Mucosa of descending colon (tissue), 3 donors: ENCODE data around the gene DLGAP1. TPM values are rescaled to one million over a fixed set of nuclear protein-coding genes. Genes with fewer than 3 reads are reported as not detected.

ENCODE experiments used
- ATAC-seq: fragments of 200-7000 bp; cut with Tn5 transposase; one replicate; pipeline ENCODE4 v1.9.1; 2020; ENCODE audit warnings: mild to moderate bottlenecking, moderate library complexity
- DNase-seq, 3 donors: peaks; one replicate each; pipeline ENCODE4 v3.0.0-alpha.2; 2020
- H3K36me3 ChIP-seq: fragments of 200-600 bp; one replicate; pipeline ENCODE4 v1.8.0; 2021; ENCODE audit warnings: low read depth, mild to moderate bottlenecking
- H3K4me1 ChIP-seq: fragments of 200-600 bp; one replicate; pipeline ENCODE4 v1.8.0; 2021; ENCODE audit warnings: low read depth, mild to moderate bottlenecking
- H3K4me3 ChIP-seq: fragments of 200-600 bp; one replicate; pipeline ENCODE4 v1.8.0; 2021; ENCODE audit warnings: mild to moderate bottlenecking
- H3K9me3 ChIP-seq: fragments of 200-600 bp; one replicate; pipeline ENCODE4 v1.8.0; 2021; ENCODE audit warnings: mild to moderate bottlenecking
- intact Hi-C, 2 donors: fragments of 100-400 bp; cut with DNase I in 1 of 2; cut with micrococcal nuclease in 1 of 2; formaldehyde crosslinking; loops; one replicate each; pipeline versions ENCODE4 v1.11.0 to v1.11.1; 2022; cut with DNase I, micrococcal nuclease
- total RNA-seq, 3 donors: library from RNA; stranded (reverse); fragmentation: NEBNext Ultra II Directional in 2 of 3; extraction: Animal tissue kit (Norgen Biotek cat#: 25700) in 2 of 3; gene quantifications; one replicate each; pipeline versions ENCODE4 v1.2.1 to v1.2.4, GENCODE V29; 2021 to 2023
- TF ChIP-seq, protein P1 (sequence below): fragments of 200-600 bp; IDR thresholded peaks from one replicate; pipeline ENCODE4 v1.8.0; 2022; ENCODE audit warnings: antibody characterized with exemption, mild to moderate bottlenecking
- donor health status: DM: no; HTN: no; CAD: no; lungs with moderate emphysema.
- donor health status: DM: no; HTN: no; CAD: no.
- donor health status: DM: no; HTN: yes; CAD: no.

The DLGAP1 gene
- total RNA-seq, 3 donors from 2014 or later = 0.46 to 6.8 (median 4.1) TPM

DNA sequence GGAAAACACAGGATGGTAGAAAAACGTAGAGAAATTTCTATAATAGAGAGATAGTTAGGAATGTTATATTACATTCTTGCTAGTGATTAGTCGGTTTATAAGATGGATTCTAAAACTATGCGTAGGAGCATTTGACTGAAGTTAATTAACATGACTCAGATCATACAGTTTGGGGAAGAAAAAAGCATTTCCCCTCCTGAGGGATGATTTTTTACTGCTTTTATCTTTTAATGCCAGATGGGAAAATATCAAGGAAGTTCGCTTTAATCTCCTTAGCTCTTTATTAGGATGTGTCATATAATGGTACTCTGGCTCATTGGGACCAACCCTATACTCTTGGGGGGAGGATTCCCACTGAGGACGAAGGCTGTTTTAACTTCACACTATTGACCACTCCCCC lies 503.1 kb downstream of the DLGAP1 start:
- TF ChIP-seq, protein P1, sequence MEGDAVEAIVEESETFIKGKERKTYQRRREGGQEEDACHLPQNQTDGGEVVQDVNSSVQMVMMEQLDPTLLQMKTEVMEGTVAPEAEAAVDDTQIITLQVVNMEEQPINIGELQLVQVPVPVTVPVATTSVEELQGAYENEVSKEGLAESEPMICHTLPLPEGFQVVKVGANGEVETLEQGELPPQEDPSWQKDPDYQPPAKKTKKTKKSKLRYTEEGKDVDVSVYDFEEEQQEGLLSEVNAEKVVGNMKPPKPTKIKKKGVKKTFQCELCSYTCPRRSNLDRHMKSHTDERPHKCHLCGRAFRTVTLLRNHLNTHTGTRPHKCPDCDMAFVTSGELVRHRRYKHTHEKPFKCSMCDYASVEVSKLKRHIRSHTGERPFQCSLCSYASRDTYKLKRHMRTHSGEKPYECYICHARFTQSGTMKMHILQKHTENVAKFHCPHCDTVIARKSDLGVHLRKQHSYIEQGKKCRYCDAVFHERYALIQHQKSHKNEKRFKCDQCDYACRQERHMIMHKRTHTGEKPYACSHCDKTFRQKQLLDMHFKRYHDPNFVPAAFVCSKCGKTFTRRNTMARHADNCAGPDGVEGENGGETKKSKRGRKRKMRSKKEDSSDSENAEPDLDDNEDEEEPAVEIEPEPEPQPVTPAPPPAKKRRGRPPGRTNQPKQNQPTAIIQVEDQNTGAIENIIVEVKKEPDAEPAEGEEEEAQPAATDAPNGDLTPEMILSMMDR = no peak
- Histone ChIP-seq H3K4me3 (no peak overlapping the region), H3K4me1 (no peaks in the 10 kb centered on the region), H3K36me3 (no peaks in the 10 kb centered on the region), H3K9me3 (no peaks in the 10 kb centered on the region)
- intact Hi-C loops = no loop called here
- ATAC-seq = no peak
- no peak for DNase-seq

DNA sequence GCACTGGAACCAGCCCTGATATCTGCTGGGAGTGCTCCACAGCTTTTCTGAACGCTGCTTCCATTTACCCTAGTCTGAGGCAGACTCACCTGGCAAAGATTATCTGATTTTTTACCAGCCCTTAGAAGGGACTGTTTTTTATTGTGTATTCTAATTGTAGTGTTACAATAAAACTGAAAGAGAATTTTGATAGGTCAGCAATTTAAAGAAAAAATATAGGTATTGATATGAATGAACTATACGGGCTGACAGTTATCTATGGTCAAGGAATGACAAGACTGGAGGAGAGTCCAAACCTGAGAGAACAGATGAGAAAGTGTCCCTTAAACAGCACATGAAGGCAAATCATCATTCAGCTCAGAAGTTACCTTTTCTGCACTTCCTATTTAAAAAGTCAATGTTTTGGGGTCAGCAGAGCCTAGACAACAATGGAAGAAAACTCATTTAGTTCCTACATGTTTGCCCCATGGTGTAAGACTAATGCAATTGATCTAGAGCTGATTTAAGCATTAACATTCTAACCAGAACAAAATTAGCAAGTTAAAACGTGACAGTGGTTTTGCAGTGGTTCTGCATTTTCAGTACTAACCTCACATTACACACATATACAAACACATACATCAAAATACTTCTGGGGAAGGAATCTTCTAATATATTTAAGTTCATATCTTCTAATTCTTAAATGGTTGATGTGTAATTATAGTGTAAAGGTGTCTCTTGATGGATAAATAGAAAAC lies 504.3 kb downstream of the DLGAP1 start:
- Histone ChIP-seq H3K4me3 (no peak overlapping the region), H3K9me3 (no peaks in the 10 kb centered on the region), H3K4me1 (no peaks in the 10 kb centered on the region), H3K36me3 (no peaks in the 10 kb centered on the region)
- intact Hi-C loops = no loop called here
- TF ChIP-seq, protein P1 = no peak
- DNase-seq (no peak), ATAC-seq (no peak)

DNA sequence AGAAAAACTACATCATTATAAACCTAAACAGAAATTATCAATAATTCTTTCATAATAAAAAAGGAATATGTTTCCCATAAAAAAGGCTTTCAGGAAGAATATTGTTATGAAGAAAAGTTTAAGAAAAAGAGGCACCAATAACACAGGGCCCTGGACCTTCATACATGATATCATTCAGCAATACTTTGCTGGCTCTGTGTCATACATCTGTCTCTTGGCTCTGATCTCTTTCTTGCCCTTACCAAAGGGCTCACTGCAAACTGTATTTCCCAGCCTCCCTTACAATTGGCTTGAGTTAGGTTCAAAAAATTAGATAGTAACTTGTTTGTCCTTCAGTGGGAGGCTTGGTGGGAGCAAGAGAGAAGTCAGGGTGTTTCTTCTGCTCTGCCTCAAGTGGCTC lies 506.1 kb downstream of the DLGAP1 start:
- Histone ChIP-seq H3K9me3 (no peaks in the 10 kb centered on the region), H3K36me3 (no peaks in the 10 kb centered on the region), H3K4me3 (no peak overlapping the region), H3K4me1 (no peaks in the 10 kb centered on the region)
- no peak for DNase-seq
- intact Hi-C loops = no loop called here
- TF ChIP-seq, protein P1 = no peak
- no peak for ATAC-seq

DNA sequence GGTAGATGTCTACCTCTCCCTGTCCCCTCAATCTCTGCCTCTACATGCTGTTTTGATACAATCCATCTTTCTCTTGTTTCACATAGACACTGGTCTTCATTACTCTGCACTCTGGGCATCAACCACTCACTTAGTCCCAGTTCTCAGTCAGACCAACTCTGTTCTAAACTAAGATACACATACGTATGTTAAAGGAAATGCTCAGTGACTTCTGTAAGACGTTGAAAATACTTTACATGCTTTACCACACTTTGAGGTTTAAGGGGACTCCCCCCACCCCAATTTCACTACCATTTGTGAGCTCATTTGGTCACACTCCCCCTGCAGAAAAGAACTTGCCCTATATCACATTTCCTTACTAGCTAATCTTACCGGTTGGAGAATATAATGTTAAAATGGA lies 507.7 kb downstream of the DLGAP1 start:
- no peak for DNase-seq
- intact Hi-C loops = no loop called here
- ATAC-seq = no peak
- Histone ChIP-seq H3K4me1 (no peaks in the 10 kb centered on the region), H3K36me3 (no peaks in the 10 kb centered on the region), H3K4me3 (no peak overlapping the region), H3K9me3 (no peaks in the 10 kb centered on the region)
- TF ChIP-seq, protein P1 = no peak

DNA sequence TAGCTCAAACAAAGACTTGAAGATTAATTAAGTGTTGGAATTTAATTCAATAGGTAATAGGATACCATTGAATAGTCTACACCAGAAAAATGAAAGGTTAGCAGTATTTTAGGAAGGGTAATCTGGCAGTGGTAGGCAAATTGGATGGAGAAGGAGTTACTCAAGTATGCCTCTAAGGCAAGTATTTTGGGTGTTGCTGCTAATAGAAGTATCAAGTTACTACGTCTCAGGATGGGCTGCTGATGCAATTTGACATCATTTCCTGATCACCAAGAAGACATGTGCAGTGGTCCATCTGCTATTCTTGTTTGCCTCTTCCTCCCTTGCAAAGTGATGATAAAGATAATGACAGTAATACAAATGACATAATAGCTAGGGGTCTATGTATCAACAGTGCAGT lies 519.8 kb downstream of the DLGAP1 start:
- TF ChIP-seq, protein P1 = no peak
- no peak for ATAC-seq
- intact Hi-C loops = no loop called here
- Histone ChIP-seq H3K36me3 (no peaks in the 10 kb centered on the region), H3K4me3 (no peak overlapping the region), H3K4me1 (no peaks in the 10 kb centered on the region), H3K9me3 (no peaks in the 10 kb centered on the region)
- no peak for DNase-seq
